ENCODE data around the gene GREB1L. TPM values are rescaled to one million over a fixed set of nuclear protein-coding genes. Genes with fewer than 3 reads are reported as not detected.

GREB1L gene
- total RNA-seq, 2 experiments from 2014 or later: not detected

GRCh38 chr18:21330122-21330701 lies 88.2 kb downstream of the GREB1L start:
- Mint-ChIP-seq H3K9me3 (no peaks in the 10 kb centered on the region), H3K27ac (no peak overlapping the region), H3K36me3 (no peaks in the 10 kb centered on the region), H3K4me3 (no peak overlapping the region), H3K27me3 (peaks cover 2% of the 10 kb centered on the region), H3K4me1 (no peaks in the 10 kb centered on the region)
- POLR2A ChIA-PET: no interaction called here
- DNase-seq (no peak), ATAC-seq (ENCODE audit: low read depth) (no peak)

- DNase-seq (no peak), ATAC-seq (ENCODE audit: low read depth) (no peak)
- H3K4me1 Mint-ChIP-seq: no peaks in the 10 kb centered on the region
- peaks cover 2% of the 10 kb centered on the region for H3K27me3 Mint-ChIP-seq
- H3K27ac Mint-ChIP-seq: no peak overlapping the region
- no peak overlapping the region for H3K4me3 Mint-ChIP-seq
- H3K36me3 Mint-ChIP-seq: no peaks in the 10 kb centered on the region
- no peaks in the 10 kb centered on the region for H3K9me3 Mint-ChIP-seq
- POLR2A ChIA-PET: no interaction called here
These were observed 89.0 kb downstream of the GREB1L start for GRCh38 chr18:21331065-21331464.

DNA sequence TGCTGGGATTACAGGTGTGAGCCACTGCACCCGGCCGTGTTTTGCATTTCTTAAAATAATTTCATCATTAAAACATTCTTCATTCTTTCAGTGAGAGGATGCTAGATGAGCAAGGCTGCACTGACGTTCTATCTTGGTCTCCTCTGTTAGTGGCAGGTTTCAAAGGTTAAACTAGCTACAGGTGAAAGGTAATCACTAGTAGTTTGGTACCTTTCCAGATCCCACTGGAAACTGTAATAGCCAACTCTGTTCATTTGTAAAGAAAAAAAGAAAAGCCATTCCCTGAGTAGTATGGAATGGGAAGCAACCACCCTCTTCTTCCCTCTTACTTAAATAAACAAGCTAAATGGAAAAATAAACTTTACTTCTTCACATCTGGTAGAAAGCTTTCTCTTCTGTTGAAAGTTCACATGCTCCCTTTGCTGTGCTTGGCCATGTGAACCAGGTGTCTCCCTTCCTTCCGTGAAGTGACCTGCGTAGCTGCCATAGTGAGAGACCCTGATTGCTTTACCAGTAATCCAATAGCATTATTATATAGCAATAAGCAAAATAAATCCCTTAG lies 94.0 kb downstream of the GREB1L start:
- POLR2A ChIA-PET: no interaction called here
- H3K36me3 Mint-ChIP-seq: no peaks in the 10 kb centered on the region
- DNase-seq (no peak), ATAC-seq (ENCODE audit: low read depth) (no peak)
- H3K27ac Mint-ChIP-seq: no peak overlapping the region
- H3K9me3 Mint-ChIP-seq: no peaks in the 10 kb centered on the region
- no peaks in the 10 kb centered on the region for H3K4me1 Mint-ChIP-seq
- H3K4me3 Mint-ChIP-seq: no peak overlapping the region
- H3K27me3 Mint-ChIP-seq: no peaks in the 10 kb centered on the region

- DNase-seq (no peak), ATAC-seq (ENCODE audit: low read depth) (no peak)
- H3K36me3 Mint-ChIP-seq: no peaks in the 10 kb centered on the region
- H3K9me3 Mint-ChIP-seq: no peaks in the 10 kb centered on the region
- no peak overlapping the region for H3K27ac Mint-ChIP-seq
- H3K27me3 Mint-ChIP-seq: no peaks in the 10 kb centered on the region
- no peaks in the 10 kb centered on the region for H3K4me1 Mint-ChIP-seq
- POLR2A ChIA-PET: no interaction called here
- no peak overlapping the region for H3K4me3 Mint-ChIP-seq
These were observed 94.8 kb downstream of the GREB1L start for GRCh38 chr18:21336846-21337245.

DNA sequence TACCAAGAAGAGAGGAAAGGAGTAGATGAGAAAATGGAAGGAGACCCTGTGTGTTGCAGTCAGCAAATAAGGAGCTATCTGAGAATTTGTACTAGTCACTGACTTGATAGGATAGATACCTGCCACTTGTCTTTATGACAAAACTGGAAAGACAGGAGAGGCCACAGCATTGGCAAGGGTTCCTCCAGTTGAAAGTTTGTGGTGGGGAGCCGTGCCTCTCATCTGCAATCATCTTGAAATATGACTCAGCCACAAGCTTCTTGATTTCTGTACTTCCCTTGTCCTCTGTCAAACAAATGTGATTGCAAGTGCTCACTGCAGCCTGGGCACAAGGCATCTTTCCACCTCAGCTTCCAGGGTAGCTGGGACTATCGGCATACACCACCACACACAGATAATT lies 99.1 kb downstream of the GREB1L start:
- DNase-seq (no peak), ATAC-seq (ENCODE audit: low read depth) (no peak)
- H3K27ac Mint-ChIP-seq: no peak overlapping the region
- H3K36me3 Mint-ChIP-seq: no peaks in the 10 kb centered on the region
- H3K4me3 Mint-ChIP-seq: no peak overlapping the region
- POLR2A ChIA-PET: no interaction called here
- H3K27me3 Mint-ChIP-seq: no peaks in the 10 kb centered on the region
- H3K4me1 Mint-ChIP-seq: no peaks in the 10 kb centered on the region
- H3K9me3 Mint-ChIP-seq: no peaks in the 10 kb centered on the region

DNA sequence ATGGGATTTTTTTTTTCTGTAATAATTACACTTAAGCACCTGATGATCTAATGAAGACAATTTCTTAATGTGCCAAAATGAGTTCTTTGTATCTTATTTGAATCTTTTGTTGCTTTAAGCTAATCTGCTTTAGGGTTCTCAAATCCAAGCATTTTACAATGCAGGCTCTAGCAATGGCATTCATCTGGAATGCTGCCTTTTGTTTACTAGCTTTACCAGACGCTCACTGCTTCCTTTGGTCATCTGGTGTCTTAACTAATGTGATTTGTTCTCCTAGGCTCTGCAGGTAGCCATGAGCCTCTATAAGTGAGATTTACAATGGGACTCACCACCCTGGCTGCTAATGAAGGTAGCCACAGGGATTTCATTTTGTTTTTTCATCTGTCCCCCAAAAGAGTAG lies 100.3 kb downstream of the GREB1L start:
- ATAC-seq (ENCODE audit: low read depth): no peak
- Mint-ChIP-seq H3K27me3 (peaks cover 2% of the 10 kb centered on the region), H3K27ac (no peak overlapping the region), H3K4me1 (no peaks in the 10 kb centered on the region), H3K9me3 (no peaks in the 10 kb centered on the region), H3K36me3 (no peaks in the 10 kb centered on the region), H3K4me3 (no peak overlapping the region)
- POLR2A ChIA-PET: no interaction called here
- DNase-seq: no peak

DNA sequence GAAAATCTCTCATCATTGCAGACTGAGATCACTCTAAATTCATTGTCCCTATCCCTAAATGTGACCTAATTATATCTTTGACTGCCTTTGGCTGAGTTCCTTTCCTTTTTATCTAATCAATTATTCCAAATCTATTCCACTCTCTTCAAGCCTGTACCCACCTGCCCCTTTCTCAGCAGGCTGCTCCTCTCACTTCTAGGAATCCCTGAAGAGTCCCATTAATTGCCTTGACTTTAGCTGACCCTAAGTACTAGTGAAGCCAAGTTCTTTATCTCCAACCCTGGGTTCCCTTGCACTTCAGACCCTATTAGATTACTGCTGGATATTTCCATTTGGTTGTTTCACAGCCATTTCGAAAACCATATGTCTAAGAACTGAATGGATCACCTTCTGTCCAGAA lies 102.8 kb downstream of the GREB1L start:
- H3K4me1 Mint-ChIP-seq: no peaks in the 10 kb centered on the region
- DNase-seq (no peak), ATAC-seq (ENCODE audit: low read depth) (no peak)
- peaks cover 2% of the 10 kb centered on the region for H3K27me3 Mint-ChIP-seq
- H3K9me3 Mint-ChIP-seq: no peaks in the 10 kb centered on the region
- H3K4me3 Mint-ChIP-seq: no peak overlapping the region
- POLR2A ChIA-PET: no interaction called here
- H3K27ac Mint-ChIP-seq: no peak overlapping the region
- H3K36me3 Mint-ChIP-seq: no peaks in the 10 kb centered on the region

DNA sequence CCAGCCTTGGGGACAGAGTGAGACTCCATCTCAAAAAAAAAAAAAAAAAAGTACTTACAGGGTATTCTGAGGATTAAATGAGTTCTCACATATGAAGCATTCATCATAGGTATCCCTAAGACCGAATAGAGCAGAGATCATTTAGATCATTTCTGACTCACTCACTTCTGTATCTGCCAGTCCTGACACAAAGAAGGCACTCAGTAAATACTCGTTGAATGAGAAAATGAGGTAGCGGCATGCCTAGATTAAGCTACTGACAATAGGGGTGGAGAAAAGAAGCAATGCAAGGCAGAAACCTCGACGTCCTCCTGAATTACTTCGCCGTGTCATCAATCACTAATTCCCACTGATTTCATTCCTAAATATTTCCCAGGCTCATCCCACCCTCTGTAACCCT lies 103.8 kb downstream of the GREB1L start:
- DNase-seq (no peak), ATAC-seq (ENCODE audit: low read depth) (no peak)
- Mint-ChIP-seq H3K9me3 (no peaks in the 10 kb centered on the region), H3K36me3 (no peaks in the 10 kb centered on the region), H3K4me3 (no peak overlapping the region), H3K27ac (no peak overlapping the region), H3K4me1 (no peaks in the 10 kb centered on the region), H3K27me3 (peaks cover 2% of the 10 kb centered on the region)
- POLR2A ChIA-PET: no interaction called here

- H3K27me3 Mint-ChIP-seq: no peaks in the 10 kb centered on the region
- POLR2A ChIA-PET: no interaction called here
- DNase-seq (no peak), ATAC-seq (ENCODE audit: low read depth) (no peak)
- no peaks in the 10 kb centered on the region for H3K9me3 Mint-ChIP-seq
- H3K27ac Mint-ChIP-seq: no peak overlapping the region
- no peak overlapping the region for H3K4me3 Mint-ChIP-seq
- no peaks in the 10 kb centered on the region for H3K36me3 Mint-ChIP-seq
- H3K4me1 Mint-ChIP-seq: no peaks in the 10 kb centered on the region
These were observed 117.7 kb downstream of the GREB1L start for GRCh38 chr18:21359746-21360145.

GRCh38 chr18:21361307-21361880 lies 119.4 kb downstream of the GREB1L start:
- ATAC-seq (ENCODE audit: low read depth) (no peak), DNase-seq (no peak)
- no peaks in the 10 kb centered on the region for H3K4me1 Mint-ChIP-seq
- H3K36me3 Mint-ChIP-seq: no peaks in the 10 kb centered on the region
- peaks cover 2% of the 10 kb centered on the region for H3K27me3 Mint-ChIP-seq
- H3K9me3 Mint-ChIP-seq: no peaks in the 10 kb centered on the region
- no peak overlapping the region for H3K27ac Mint-ChIP-seq
- POLR2A ChIA-PET: no interaction called here
- H3K4me3 Mint-ChIP-seq: no peak overlapping the region

GRCh38 chr18:21362831-21363230 lies 120.8 kb downstream of the GREB1L start:
- no peaks in the 10 kb centered on the region for H3K9me3 Mint-ChIP-seq
- H3K4me1 Mint-ChIP-seq: no peaks in the 10 kb centered on the region
- H3K27ac Mint-ChIP-seq: no peak overlapping the region
- H3K36me3 Mint-ChIP-seq: no peaks in the 10 kb centered on the region
- no peak overlapping the region for H3K4me3 Mint-ChIP-seq
- POLR2A ChIA-PET: no interaction called here
- peaks cover 2% of the 10 kb centered on the region for H3K27me3 Mint-ChIP-seq
- ATAC-seq (ENCODE audit: low read depth) (no peak), DNase-seq (no peak)

GRCh38 chr18:21363348-21363747 lies 121.3 kb downstream of the GREB1L start:
- Mint-ChIP-seq H3K36me3 (no peaks in the 10 kb centered on the region), H3K27ac (no peak overlapping the region), H3K9me3 (no peaks in the 10 kb centered on the region), H3K27me3 (peaks cover 2% of the 10 kb centered on the region), H3K4me3 (no peak overlapping the region), H3K4me1 (no peaks in the 10 kb centered on the region)
- POLR2A ChIA-PET: no interaction called here
- no peak for ATAC-seq (ENCODE audit: low read depth)
- no peak for DNase-seq

- POLR2A ChIA-PET: no interaction called here
- ATAC-seq (ENCODE audit: low read depth) (no peak), DNase-seq (no peak)
- no peaks in the 10 kb centered on the region for H3K4me1 Mint-ChIP-seq
- no peaks in the 10 kb centered on the region for H3K9me3 Mint-ChIP-seq
- no peaks in the 10 kb centered on the region for H3K36me3 Mint-ChIP-seq
- peaks cover 2% of the 10 kb centered on the region for H3K27me3 Mint-ChIP-seq
- no peak overlapping the region for H3K27ac Mint-ChIP-seq
- no peak overlapping the region for H3K4me3 Mint-ChIP-seq
These were observed 122.4 kb downstream of the GREB1L start for GRCh38 chr18:21364471-21364870.

GRCh38 chr18:21366896-21367295 lies 124.9 kb downstream of the GREB1L start:
- Mint-ChIP-seq H3K27ac (no peak overlapping the region), H3K4me1 (no peaks in the 10 kb centered on the region), H3K4me3 (no peak overlapping the region), H3K36me3 (no peaks in the 10 kb centered on the region), H3K27me3 (peaks cover 4% of the 10 kb centered on the region), H3K9me3 (no peaks in the 10 kb centered on the region)
- DNase-seq (no peak), ATAC-seq (ENCODE audit: low read depth) (no peak)
- POLR2A ChIA-PET: no interaction called here
